Measurements from ENCODE around the gene OR2L8. TPM values are rescaled to one million over a fixed set of nuclear protein-coding genes. Genes with fewer than 3 reads are reported as not detected.

Gene OR2L8
- total RNA-seq = 0.44 and 0.94 TPM in 2 replicates
- total RNA-seq (2013) = 0.70 TPM
- polyA plus RNA-seq = 0.20 TPM in 1 of 2 replicates, not detected in the other
- 2.8 and 4.2 TPM in 2 replicates for polyA minus RNA-seq

DNA sequence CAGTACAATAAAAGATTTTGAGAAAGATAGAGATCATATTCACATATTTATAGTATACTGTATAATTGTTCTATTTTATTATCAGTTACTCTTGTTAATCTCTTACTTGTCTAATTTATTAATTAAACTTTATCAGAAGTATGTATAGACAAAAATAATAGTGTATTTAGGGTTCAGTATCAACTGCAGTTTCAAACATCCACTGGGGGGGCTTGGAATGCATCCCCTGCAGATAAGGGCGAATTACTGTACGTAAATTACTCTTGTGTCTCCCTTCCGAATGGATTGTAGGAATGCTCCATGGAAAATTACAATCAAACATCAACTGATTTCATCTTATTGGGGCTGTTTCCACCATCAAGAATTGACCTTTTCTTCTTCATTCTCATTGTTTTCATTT, at the start of gene OR2L8:
Gene OR2L8 (plus strand): TSS at position 301 of the 400 bp plus-strand sequence. CDS start 0 bp downstream, at position 301.
- POLR2A ChIA-PET = no interaction called here
- Histone ChIP-seq H3K36me3 (replicated peaks in 1 of 2; ENCODE audit: control extremely low read depth in 1 of 2, control insufficient read depth in 1 of 2, extremely low read depth in 1 of 2, insufficient read depth in 2 of 2, low read length in 1 of 2) (no peaks in the 10 kb centered on the region), H3K79me2 (ENCODE audit: control insufficient read depth, insufficient read depth, low read length) (no peaks in the 10 kb centered on the region), H3K27ac (ENCODE audit: low read length in 2 of 2) (no peak within 1 kb of the TSS), H3K4me2 (replicated peaks; ENCODE audit: low read depth, low read length, poor library complexity, severe bottlenecking) (no peak within 1 kb of the TSS), H3K9ac (ENCODE audit: low read length) (no peak within 1 kb of the TSS), H2AFZ (ENCODE audit: insufficient read depth, low read depth, low read length, poor library complexity, severe bottlenecking) (no peak within 1 kb of the TSS), H3K27me3 (replicated peaks in 1 of 4; ENCODE audit: control extremely low read depth in 1 of 4, control insufficient read depth in 3 of 4, insufficient read depth in 4 of 4, low read length in 3 of 4) (no peaks in the 10 kb centered on the region), H3K9me3 (ENCODE audit: control extremely low read depth in 1 of 3, control insufficient read depth in 2 of 3, insufficient read depth in 1 of 3, low read length in 2 of 3) (peaks cover 0 to 2% (median 0%) of the 10 kb centered on the region in 3 donors), H3K4me3 (ENCODE audit: control extremely low read depth in 1 of 5, extremely low read depth in 1 of 5, insufficient read depth in 1 of 5, low read depth in 2 of 5, low read length in 4 of 5) (no peak within 1 kb of the TSS), H4K20me1 (ENCODE audit: control insufficient read depth, insufficient read depth, low read length, poor library complexity, severe bottlenecking) (no peaks in the 10 kb centered on the region), H3K4me1 (ENCODE audit: control insufficient read depth in 2 of 2, insufficient read depth in 2 of 2, low read length in 2 of 2) (no peaks in the 10 kb centered on the region)
- intact Hi-C loops (cut with micrococcal nuclease) = no loop called here
- H3K27ac Mint-ChIP-seq = no peak within 1 kb of the TSS
- CTCF ChIA-PET = no interaction called here
- peaks cover 3% of the 10 kb centered on the region for H3K9me3 Mint-ChIP-seq (ENCODE audit: insufficient read depth)
- no peak for TF ChIP-seq EZH2 (IDR thresholded peaks at IDR 0.05; ENCODE audit: borderline replicate concordance, insufficient read depth, low read depth, low read length, poor library complexity, severe bottlenecking)
- TF ChIP-seq, protein P1, sequence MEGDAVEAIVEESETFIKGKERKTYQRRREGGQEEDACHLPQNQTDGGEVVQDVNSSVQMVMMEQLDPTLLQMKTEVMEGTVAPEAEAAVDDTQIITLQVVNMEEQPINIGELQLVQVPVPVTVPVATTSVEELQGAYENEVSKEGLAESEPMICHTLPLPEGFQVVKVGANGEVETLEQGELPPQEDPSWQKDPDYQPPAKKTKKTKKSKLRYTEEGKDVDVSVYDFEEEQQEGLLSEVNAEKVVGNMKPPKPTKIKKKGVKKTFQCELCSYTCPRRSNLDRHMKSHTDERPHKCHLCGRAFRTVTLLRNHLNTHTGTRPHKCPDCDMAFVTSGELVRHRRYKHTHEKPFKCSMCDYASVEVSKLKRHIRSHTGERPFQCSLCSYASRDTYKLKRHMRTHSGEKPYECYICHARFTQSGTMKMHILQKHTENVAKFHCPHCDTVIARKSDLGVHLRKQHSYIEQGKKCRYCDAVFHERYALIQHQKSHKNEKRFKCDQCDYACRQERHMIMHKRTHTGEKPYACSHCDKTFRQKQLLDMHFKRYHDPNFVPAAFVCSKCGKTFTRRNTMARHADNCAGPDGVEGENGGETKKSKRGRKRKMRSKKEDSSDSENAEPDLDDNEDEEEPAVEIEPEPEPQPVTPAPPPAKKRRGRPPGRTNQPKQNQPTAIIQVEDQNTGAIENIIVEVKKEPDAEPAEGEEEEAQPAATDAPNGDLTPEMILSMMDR (IDR thresholded peaks at IDR 0.05) = no peak
- H3K4me3 Mint-ChIP-seq = no peak within 1 kb of the TSS
- no peaks in the 10 kb centered on the region for H3K27me3 Mint-ChIP-seq
- 93% methylated on average over 3 of the region's 3 CpGs for WGBS (ENCODE audit: insufficient coverage)
- DNase-seq (no peak), ATAC-seq (ENCODE audit: low read depth) (no peak)
- H3K4me1 Mint-ChIP-seq = no peaks in the 10 kb centered on the region

GRCh38 chr1:247904122-247904521, 44.5 kb upstream of the OR2L8 start:
- no peaks in the 10 kb centered on the region for H3K36me3 ChIP-seq (replicated peaks in 1 of 2; ENCODE audit: control extremely low read depth in 1 of 2, control insufficient read depth in 1 of 2, extremely low read depth in 1 of 2, insufficient read depth in 2 of 2, low read length in 1 of 2)
- no peak overlapping the region for H3K27ac Mint-ChIP-seq
- ATAC-seq (ENCODE audit: low read depth) = no peak

More at GRCh38 chr1:247904122-247904521, 44.5 kb upstream of the OR2L8 start:
- no peaks in the 10 kb centered on the region for H3K79me2 ChIP-seq (ENCODE audit: control insufficient read depth, insufficient read depth, low read length)
- no peak for DNase-seq
- 75% methylated on average over 2 of the region's 6 CpGs for WGBS (ENCODE audit: insufficient coverage)
- H3K4me3 ChIP-seq (ENCODE audit: control extremely low read depth in 1 of 5, extremely low read depth in 1 of 5, insufficient read depth in 1 of 5, low read depth in 2 of 5, low read length in 4 of 5) = no peak overlapping the region
- no peak overlapping the region for H3K9ac ChIP-seq (ENCODE audit: low read length)
- intact Hi-C loops (cut with micrococcal nuclease) = no loop called here
- H3K4me1 Mint-ChIP-seq = peaks cover 25% of the 10 kb centered on the region
- no peak overlapping the region for H3K4me2 ChIP-seq (replicated peaks; ENCODE audit: low read depth, low read length, poor library complexity, severe bottlenecking)
- peaks cover 5% of the 10 kb centered on the region for H3K9me3 Mint-ChIP-seq (ENCODE audit: insufficient read depth)
- H2AFZ ChIP-seq (ENCODE audit: insufficient read depth, low read depth, low read length, poor library complexity, severe bottlenecking) = no peak overlapping the region
- TF ChIP-seq, protein P1 (IDR thresholded peaks at IDR 0.05) = no peak
- TF ChIP-seq EZH2 (IDR thresholded peaks at IDR 0.05; ENCODE audit: borderline replicate concordance, insufficient read depth, low read depth, low read length, poor library complexity, severe bottlenecking) = no peak
- no peaks in the 10 kb centered on the region for H3K27me3 Mint-ChIP-seq
- no peak overlapping the region for H3K27ac ChIP-seq (ENCODE audit: low read length in 2 of 2)
- ChIA-PET POLR2A (no interaction called here), CTCF (no interaction called here)
- H3K4me3 Mint-ChIP-seq = no peak overlapping the region
- peaks cover 0 to 15% (median 4%) of the 10 kb centered on the region in 3 donors for H3K9me3 ChIP-seq (ENCODE audit: control extremely low read depth in 1 of 3, control insufficient read depth in 2 of 3, insufficient read depth in 1 of 3, low read length in 2 of 3)
- H3K27me3 ChIP-seq (replicated peaks in 1 of 4; ENCODE audit: control extremely low read depth in 1 of 4, control insufficient read depth in 3 of 4, insufficient read depth in 4 of 4, low read length in 3 of 4) = no peaks in the 10 kb centered on the region
- no peaks in the 10 kb centered on the region for H4K20me1 ChIP-seq (ENCODE audit: control insufficient read depth, insufficient read depth, low read length, poor library complexity, severe bottlenecking)
- H3K4me1 ChIP-seq (ENCODE audit: control insufficient read depth in 2 of 2, insufficient read depth in 2 of 2, low read length in 2 of 2) = peaks cover 8 to 11% of the 10 kb centered on the region in 2 donors
